Measurements from ENCODE around the gene MROH2A. TPM values are rescaled to one million over a fixed set of nuclear protein-coding genes. Genes with fewer than 3 reads are reported as not detected.

The MROH2A gene
- total and polyA plus RNA-seq, 8 donors: 1.1 to 4.0 (median 1.4) TPM; not detected in 5

- 81 to 98% (median 96%) methylated on average over 6 of the region's 6 CpGs for WGBS, 5 donors
- Histone ChIP-seq H3K4me3 (no peak overlapping the region), H3K9me3 (no peaks in the 10 kb centered on the region), H3K27ac (no peak overlapping the region), H3K4me1 (peaks cover 0 to 6% (median 2%) of the 10 kb centered on the region in 4 donors), H3K27me3 (peaks cover 0 to 6% (median 0%) of the 10 kb centered on the region in 3 donors), H3K36me3 (peaks cover 0 to 12% (median 0%) of the 10 kb centered on the region in 4 donors)
- DNase-seq: no peak
- intact Hi-C loops (cut with DNase I; ENCODE audit: low total_unique reads): no loop called here
- no peak for TF ChIP-seq POLR2AphosphoS5 (IDR thresholded peaks at IDR 0.05)
- TF ChIP-seq, protein P1, sequence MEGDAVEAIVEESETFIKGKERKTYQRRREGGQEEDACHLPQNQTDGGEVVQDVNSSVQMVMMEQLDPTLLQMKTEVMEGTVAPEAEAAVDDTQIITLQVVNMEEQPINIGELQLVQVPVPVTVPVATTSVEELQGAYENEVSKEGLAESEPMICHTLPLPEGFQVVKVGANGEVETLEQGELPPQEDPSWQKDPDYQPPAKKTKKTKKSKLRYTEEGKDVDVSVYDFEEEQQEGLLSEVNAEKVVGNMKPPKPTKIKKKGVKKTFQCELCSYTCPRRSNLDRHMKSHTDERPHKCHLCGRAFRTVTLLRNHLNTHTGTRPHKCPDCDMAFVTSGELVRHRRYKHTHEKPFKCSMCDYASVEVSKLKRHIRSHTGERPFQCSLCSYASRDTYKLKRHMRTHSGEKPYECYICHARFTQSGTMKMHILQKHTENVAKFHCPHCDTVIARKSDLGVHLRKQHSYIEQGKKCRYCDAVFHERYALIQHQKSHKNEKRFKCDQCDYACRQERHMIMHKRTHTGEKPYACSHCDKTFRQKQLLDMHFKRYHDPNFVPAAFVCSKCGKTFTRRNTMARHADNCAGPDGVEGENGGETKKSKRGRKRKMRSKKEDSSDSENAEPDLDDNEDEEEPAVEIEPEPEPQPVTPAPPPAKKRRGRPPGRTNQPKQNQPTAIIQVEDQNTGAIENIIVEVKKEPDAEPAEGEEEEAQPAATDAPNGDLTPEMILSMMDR (IDR thresholded peaks at IDR 0.05): no peak
- no peak for TF ChIP-seq EP300 (IDR thresholded peaks at IDR 0.05)
- no peak for TF ChIP-seq POLR2A (IDR thresholded peaks at IDR 0.05)
Observed at GRCh38 chr2:233831861-233832260, 53.7 kb downstream of the MROH2A start.

- intact Hi-C loops (cut with DNase I; ENCODE audit: low total_unique reads): no loop called here
- no peak for TF ChIP-seq EP300 (IDR thresholded peaks at IDR 0.05)
- TF ChIP-seq POLR2A (IDR thresholded peaks at IDR 0.05): no peak
- TF ChIP-seq POLR2AphosphoS5 (IDR thresholded peaks at IDR 0.05): no peak
- TF ChIP-seq, protein P1 (IDR thresholded peaks at IDR 0.05): no peak
- Histone ChIP-seq H3K9me3 (no peaks in the 10 kb centered on the region), H3K27ac (no peak overlapping the region), H3K4me3 (no peak overlapping the region), H3K4me1 (peaks cover 0 to 6% (median 2%) of the 10 kb centered on the region in 4 donors), H3K27me3 (peaks cover 0 to 6% (median 0%) of the 10 kb centered on the region in 3 donors), H3K36me3 (peaks cover 0 to 13% (median 0%) of the 10 kb centered on the region in 4 donors)
- DNase-seq: no peak
- WGBS, 5 donors: 73 to 85% (median 75%) methylated on average over 9 of the region's 9 CpGs
Observed at GRCh38 chr2:233832414-233832813, 54.3 kb downstream of the MROH2A start.

DNA sequence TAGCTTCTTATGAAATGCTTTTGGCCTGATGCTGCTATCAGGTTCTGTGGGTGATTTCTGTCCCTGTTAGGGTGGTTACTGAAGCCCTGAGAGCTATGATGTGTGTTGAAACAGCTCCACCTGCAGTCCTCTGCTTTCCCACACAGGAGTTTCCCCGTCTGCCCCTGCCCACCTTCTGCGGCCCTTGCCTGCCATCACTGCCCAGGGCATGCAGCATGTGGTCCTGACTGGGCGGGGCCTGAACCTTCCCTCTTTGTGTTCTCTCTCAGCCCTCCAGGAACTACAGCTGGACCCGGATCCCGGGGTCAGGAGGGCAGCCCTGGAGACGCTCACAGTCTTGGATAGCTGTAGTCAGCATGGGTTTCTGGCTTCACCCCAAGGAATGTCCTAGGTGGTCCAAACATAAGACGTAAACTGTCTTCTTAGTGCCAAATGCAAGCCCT is 54.8 kb downstream of the MROH2A start:
- peaks cover 0 to 13% (median 0%) of the 10 kb centered on the region in 4 donors for H3K36me3 ChIP-seq
- TF ChIP-seq, protein P1 (IDR thresholded peaks at IDR 0.05): peak in 2 of 7 experiments; percentile 32 to 37
- TF ChIP-seq POLR2AphosphoS5 (IDR thresholded peaks at IDR 0.05): no peak
- no peak overlapping the region for H3K4me3 ChIP-seq
- no peaks in the 10 kb centered on the region for H3K9me3 ChIP-seq
- intact Hi-C loops (cut with DNase I; ENCODE audit: low total_unique reads): no loop called here
- no peak overlapping the region for H3K27ac ChIP-seq
- H3K27me3 ChIP-seq: peaks cover 0 to 6% (median 0%) of the 10 kb centered on the region in 3 donors
- peak; percentile 30 to 72 for DNase-seq
- peaks cover 0 to 6% (median 2%) of the 10 kb centered on the region in 4 donors for H3K4me1 ChIP-seq
- WGBS, 5 donors: 29 to 49% (median 42%) methylated on average over 7 of the region's 7 CpGs

- Histone ChIP-seq H3K4me3 (no peak overlapping the region), H3K27ac (no peak overlapping the region), H3K9me3 (no peaks in the 10 kb centered on the region), H3K27me3 (peaks cover 0 to 6% (median 0%) of the 10 kb centered on the region in 3 donors), H3K36me3 (peaks cover 0 to 13% (median 0%) of the 10 kb centered on the region in 4 donors), H3K4me1 (peaks cover 0 to 6% (median 2%) of the 10 kb centered on the region in 4 donors)
- WGBS, 5 donors: 69 to 80% (median 73%) methylated on average over 10 of the region's 10 CpGs
- peak in 1 of 2 donors; percentile 49 for DNase-seq
- TF ChIP-seq POLR2A (IDR thresholded peaks at IDR 0.05): no peak
- intact Hi-C loops (cut with DNase I; ENCODE audit: low total_unique reads): no loop called here
Observed at GRCh38 chr2:233833345-233833744, 55.2 kb downstream of the MROH2A start.

Data from stomach (tissue), 9 donors.